H1 (cell line): Measurements from ENCODE around the gene TSPAN5. TPM values are rescaled to one million over a fixed set of nuclear protein-coding genes. Genes with fewer than 3 reads are reported as not detected.

Source experiments
- CTCF ChIA-PET: fragments of 300-600 bp; sonication (Branson Sonifier 250); formaldehyde crosslinking; loops from one replicate; lab custom pipeline; 2021; ENCODE audit not compliant: partially characterized antibody; lab: Charles Lee
- POLR2A ChIA-PET: fragments of 300-600 bp; sonication (Branson Sonifier 250); formaldehyde crosslinking; loops from one replicate; lab custom pipeline; 2021; ENCODE audit warnings: inconsistent platforms; ENCODE audit not compliant: partially characterized antibody; lab: Charles Lee
- DNase-seq, 2 experiments: peaks; one replicate each; pipeline versions ENCODE4 v3.0.0 to v3.0.0-alpha.2; 2010 to 2022; ENCODE audit warnings: low spot score in 2 of 2, low read depth in 1 of 2, mixed read lengths in 1 of 2
- FAIRE-seq: peaks from 2 replicates; lab custom pipeline; 2011; peaks lifted over from hg19 to GRCh38; lab: Jason Lieb, UNC
- H2AFZ ChIP-seq: 2 replicates; pipeline ENCODE4 v1.8.1; 2012; ENCODE audit warnings: low read length, inconsistent platforms
- H2AK5ac ChIP-seq: 2 replicates; pipeline ENCODE4 v1.6.1; 2013; ENCODE audit warnings: low read depth, low read length
- H2BK120ac ChIP-seq: replicated peaks from 2 replicates; pipeline ENCODE3; 2013; ENCODE audit warnings: low read depth, low read length, inconsistent platforms
- H2BK12ac ChIP-seq: 2 replicates; pipeline ENCODE4 v1.6.1; 2013; ENCODE audit warnings: low read depth, low read length
- H2BK15ac ChIP-seq: 2 replicates; pipeline ENCODE4 v1.6.1; 2013; ENCODE audit warnings: low read length
- H2BK20ac ChIP-seq: 2 replicates; pipeline ENCODE4 v1.6.1; 2013; ENCODE audit warnings: low read length
- H2BK5ac ChIP-seq: 2 replicates; pipeline ENCODE4 v1.6.1; 2013; ENCODE audit warnings: low read depth, low read length
- H3K14ac ChIP-seq: 2 replicates; pipeline ENCODE4 v1.6.1; 2013; ENCODE audit warnings: inconsistent platforms; ENCODE audit not compliant: insufficient read length
- H3K18ac ChIP-seq: 2 replicates; pipeline ENCODE4 v1.6.1; 2013; ENCODE audit warnings: low read length; ENCODE audit errors: extremely low read depth
- H3K23ac ChIP-seq: 2 replicates; pipeline ENCODE4 v1.6.1; 2013; ENCODE audit warnings: inconsistent platforms; ENCODE audit not compliant: insufficient read length
- H3K23me2 ChIP-seq: 2 replicates; pipeline ENCODE4 v1.6.1; 2013; ENCODE audit warnings: low read depth, low read length
- H3K27ac ChIP-seq: 2 replicates; pipeline ENCODE4 v1.6.1; 2011; ENCODE audit warnings: low read depth, low read length, inconsistent platforms
- H3K27me3 ChIP-seq, 4 experiments: replicated peaks in 1 of 4; 1 replicate in 1 of 4; 2 replicates in 3 of 4; pipeline versions ENCODE4 v1.6.1 to v1.8.1; 2011 to 2013; ENCODE audit warnings: low read length in 3 of 4, mild to moderate bottlenecking in 3 of 4, inconsistent platforms in 2 of 4, mixed read lengths in 2 of 4, moderate library complexity in 1 of 4; ENCODE audit not compliant: control insufficient read depth in 3 of 4, insufficient read depth in 3 of 4; ENCODE audit errors: extremely low read depth in 1 of 4
- H3K36me3 ChIP-seq, 4 experiments: 2 replicates each; pipeline versions ENCODE4 v1.6.1 to v1.8.1; 2011 to 2013; ENCODE audit warnings: mild to moderate bottlenecking in 4 of 4, low read length in 3 of 4, moderate library complexity in 2 of 4, control low read depth in 1 of 4, inconsistent platforms in 1 of 4; ENCODE audit not compliant: insufficient read depth in 4 of 4, control insufficient read depth in 2 of 4
- H3K4ac ChIP-seq: replicated peaks from 2 replicates; pipeline ENCODE3; 2013; ENCODE audit warnings: low read length, low read depth, mixed read lengths, inconsistent platforms; ENCODE audit not compliant: insufficient read length
- H3K4me1 ChIP-seq, 4 experiments: replicated peaks in 1 of 4; 1 replicate in 1 of 4; 2 replicates in 3 of 4; pipeline versions ENCODE4 v1.6.1 to v1.8.1; 2011 to 2013; ENCODE audit warnings: low read length in 3 of 4, inconsistent platforms in 2 of 4, mixed read lengths in 1 of 4; ENCODE audit not compliant: insufficient read depth in 4 of 4, control insufficient read depth in 3 of 4
- H3K4me2 ChIP-seq, 2 experiments: 2 replicates each; pipeline versions ENCODE4 v1.6.1 to v1.8.1; 2011 to 2013; ENCODE audit warnings: low read depth in 2 of 2, low read length in 2 of 2, control low read depth in 1 of 2, inconsistent platforms in 1 of 2, mild to moderate bottlenecking in 1 of 2; ENCODE audit not compliant: insufficient read depth in 1 of 2
- H3K4me3 ChIP-seq, 4 experiments: fragments of 200-600, 300-600 bp in 1 of 4; sonication (generic), shearing (Covaris generic), sonication (Bioruptor Twin) in 1 of 4; 2 replicates each; pipeline versions ENCODE4 v1.5.1 to v1.8.1; 2011 to 2016; ENCODE audit warnings: low read length in 4 of 4, low read depth in 3 of 4, control low read depth in 2 of 4, inconsistent platforms in 2 of 4, mild to moderate bottlenecking in 2 of 4, mixed read lengths in 1 of 4, moderate library complexity in 1 of 4; ENCODE audit not compliant: insufficient read depth in 2 of 4; ENCODE audit errors: extremely low read depth in 1 of 4
- H3K56ac ChIP-seq: replicated peaks from 2 replicates; pipeline ENCODE3; 2013; ENCODE audit warnings: low read depth, mild to moderate bottlenecking, mixed read lengths, low read length, inconsistent platforms; ENCODE audit not compliant: insufficient read length
- H3K79me1 ChIP-seq: 2 replicates; pipeline ENCODE4 v1.6.1; 2013; ENCODE audit warnings: low read depth, low read length, control low read depth
- H3K79me2 ChIP-seq, 2 experiments: 2 replicates each; pipeline versions ENCODE4 v1.6.1 to v1.8.1; 2012 to 2013; ENCODE audit warnings: low read length in 2 of 2, mild to moderate bottlenecking in 2 of 2, inconsistent platforms in 1 of 2; ENCODE audit not compliant: insufficient read depth in 2 of 2, control insufficient read depth in 1 of 2
- H3K9ac ChIP-seq, 4 experiments: replicated peaks in 1 of 4; 1 replicate in 1 of 4; 2 replicates in 3 of 4; pipeline versions ENCODE4 v1.6.1 to v1.8.1; 2011 to 2013; ENCODE audit warnings: low read depth in 3 of 4, low read length in 3 of 4, control low read depth in 2 of 4, mild to moderate bottlenecking in 2 of 4, moderate library complexity in 2 of 4, inconsistent platforms in 1 of 4; ENCODE audit errors: extremely low read depth in 1 of 4
- H3K9me3 ChIP-seq, 2 experiments: 2 replicates each; pipeline versions ENCODE4 v1.6.1 to v1.8.1; 2012 to 2013; ENCODE audit warnings: mild to moderate bottlenecking in 2 of 2, moderate library complexity in 2 of 2, control low read depth in 1 of 2, inconsistent platforms in 1 of 2, low read depth in 1 of 2, low read length in 1 of 2, mixed read lengths in 1 of 2; ENCODE audit not compliant: insufficient read depth in 2 of 2
- H4K20me1 ChIP-seq, 2 experiments: replicated peaks in 1 of 2; 2 replicates each; pipeline versions ENCODE3 to v1.8.1; 2011 to 2013; ENCODE audit warnings: inconsistent platforms in 2 of 2, low read length in 2 of 2, mild to moderate bottlenecking in 1 of 2; ENCODE audit not compliant: insufficient read depth in 2 of 2, control insufficient read depth in 1 of 2
- H4K5ac ChIP-seq: 2 replicates; pipeline ENCODE4 v1.6.1; 2013; ENCODE audit warnings: low read length, low read depth, mixed read lengths, inconsistent platforms; ENCODE audit not compliant: insufficient read length
- H4K8ac ChIP-seq: 2 replicates; pipeline ENCODE4 v1.8.0; 2013; ENCODE audit warnings: mild to moderate bottlenecking, moderate library complexity, low read length, inconsistent platforms; ENCODE audit not compliant: insufficient read depth; ENCODE audit errors: extremely low read depth
- H4K91ac ChIP-seq: replicated peaks from 2 replicates; pipeline ENCODE3; 2013; ENCODE audit warnings: low read length, mixed read lengths, inconsistent platforms; ENCODE audit not compliant: insufficient read length
- BACH1 ChIP-seq: IDR thresholded peaks from 2 replicates; pipeline ENCODE4 v1.6.1; 2012; ENCODE audit warnings: low read length, improper control_type of control experiment
- CEBPB ChIP-seq: IDR thresholded peaks from 2 replicates; pipeline ENCODE4 v1.6.1; 2012; ENCODE audit warnings: low read depth, low read length
- CTBP2 ChIP-seq: IDR thresholded peaks from 2 replicates; pipeline ENCODE4 v1.7.0; 2011; ENCODE audit warnings: borderline replicate concordance, mild to moderate bottlenecking, moderate library complexity, mixed read lengths, low read length; ENCODE audit not compliant: insufficient read depth, insufficient read length
- EP300 ChIP-seq, 2 experiments: IDR thresholded peaks; 1 replicate in 1 of 2; 2 replicates in 1 of 2; pipeline ENCODE4 v1.6.1; 2011 to 2012; ENCODE audit warnings: low read depth in 2 of 2, low read length in 2 of 2, mild to moderate bottlenecking in 2 of 2, borderline replicate concordance in 1 of 2, inconsistent platforms in 1 of 2, moderate library complexity in 1 of 2
- HDAC6 ChIP-seq: IDR thresholded peaks from one replicate; pipeline ENCODE4 v1.7.1; 2012; ENCODE audit warnings: low read depth, mild to moderate bottlenecking, inconsistent platforms, low read length, moderate library complexity
- JUN ChIP-seq: IDR thresholded peaks from 2 replicates; pipeline ENCODE4 v1.6.1; 2011; ENCODE audit warnings: low read depth, mild to moderate bottlenecking, improper control_type of control experiment, low read length
- JUND ChIP-seq: IDR thresholded peaks from 2 replicates; pipeline ENCODE4 v1.6.1; 2011; ENCODE audit warnings: mild to moderate bottlenecking, improper control_type of control experiment, low read length
- KDM4A ChIP-seq: IDR thresholded peaks from one replicate; pipeline ENCODE4 v1.7.1; 2012; ENCODE audit warnings: low read depth, mild to moderate bottlenecking, moderate library complexity, low read length, inconsistent platforms; ENCODE audit not compliant: severe bottlenecking
- PHF8 ChIP-seq: fragments of 200-600 bp; sonication (generic); conservative IDR thresholded peaks from 2 replicates; pipeline ENCODE4 v1.7.1; 2012; ENCODE audit warnings: low read depth, mild to moderate bottlenecking, inconsistent platforms, low read length, moderate library complexity
- POLR2A ChIP-seq, 2 experiments: IDR thresholded peaks; 1 replicate in 1 of 2; 2 replicates in 1 of 2; pipeline ENCODE4 v1.6.1; 2011; ENCODE audit warnings: low read depth in 2 of 2, low read length in 2 of 2, mild to moderate bottlenecking in 2 of 2; ENCODE audit errors: control extremely low read depth in 1 of 2
- POLR2AphosphoS5 ChIP-seq: IDR thresholded peaks from 2 replicates; pipeline ENCODE4 v1.6.1; 2011; ENCODE audit warnings: low read depth, low read length
- SUZ12 ChIP-seq: fragments of 200-600 bp; sonication (generic); IDR thresholded peaks from 2 replicates; pipeline ENCODE4 v1.6.1; 2012; ENCODE audit warnings: mild to moderate bottlenecking, inconsistent platforms, low read length, moderate library complexity, mixed read lengths
- YY1 ChIP-seq: IDR thresholded peaks from 2 replicates; pipeline ENCODE4 v1.6.1; 2011; ENCODE audit warnings: low read depth, mild to moderate bottlenecking, low read length
- WGBS, 2 experiments: shearing (Covaris generic) in 1 of 2; methylation state at CpG; one replicate each; pipeline versions ENCODE4 v1.1.6 to v1.1.7; 2013 to 2015; ENCODE audit warnings: low lambda C conversion rate in 2 of 2, mixed read lengths in 2 of 2, inconsistent platforms in 1 of 2, low coverage in 1 of 2, missing lambda C conversion rate in 1 of 2; ENCODE audit not compliant: insufficient replicate concordance in 2 of 2, insufficient coverage in 1 of 2, insufficient read length in 1 of 2; ENCODE audit errors: extremely low coverage in 1 of 2, missing lambda C conversion rate in 1 of 2; 5-methylcytosine and 5-hydroxymethylcytosine counted together
- polyA plus RNA-seq, 7 experiments: library from polyadenylated mRNA; depleted of rRNA in 3 of 7; stranded (reverse) in 5 of 7; unstranded in 2 of 7; fragments of >200 nt in 5 of 7; fragments of 200-250 nt in 2 of 7; gene quantifications; 1 replicate in 5 of 7; 2 replicates in 1 of 7; 4 replicates in 1 of 7; pipeline versions ENCODE4 v1.2.1 to v1.2.3, GENCODE V29; 2011 to 2013; ENCODE audit warnings: missing spikeins in 2 of 7, mixed read lengths in 2 of 7
- total RNA-seq: library from RNA; stranded (reverse); fragmentation: NEBNext Ultra II Directional; extraction: Animal tissue kit (Norgen Biotek cat#: 25700); gene quantifications from 2 replicates; pipeline ENCODE4 v1.2.1, GENCODE V29; 2021
- TF ChIP-seq, protein P1 (sequence below): IDR thresholded peaks from 2 replicates; pipeline ENCODE4 v1.6.1; 2011; ENCODE audit warnings: low read depth, mild to moderate bottlenecking, low read length; ENCODE audit not compliant: insufficient read depth

The TSPAN5 gene
- total and polyA plus RNA-seq, 2 of the 8 experiments (the other 6 are each of a cell fraction or from before 2014, with no cell fraction given) = 17.6 to 21.2 TPM

DNA sequence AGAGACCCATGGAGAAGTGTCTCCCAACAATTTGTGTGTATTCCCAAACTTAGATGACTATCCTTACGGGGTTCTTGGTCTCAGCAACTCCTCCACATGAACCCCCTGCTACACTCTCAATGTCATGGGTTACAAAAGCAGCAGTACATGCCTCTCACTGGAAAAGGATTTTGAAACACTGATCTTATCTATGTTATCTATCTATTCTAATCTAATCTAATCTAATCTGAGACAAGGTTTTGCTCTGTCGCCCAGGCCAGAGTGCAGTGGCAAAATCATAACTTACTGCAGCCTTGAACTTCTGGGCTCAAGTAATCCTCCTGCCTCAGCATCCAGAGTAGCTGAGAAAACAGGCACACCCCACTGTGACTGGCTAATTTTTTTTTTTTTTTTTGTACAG lies 19.3 kb downstream of the TSPAN5 start:
- no peak for FAIRE-seq
- TF ChIP-seq JUN (no peak), YY1 (no peak), POLR2A (IDR thresholded peaks at IDR 0.05; ENCODE audit: control extremely low read depth in 1 of 2, low read depth in 2 of 2, low read length in 2 of 2) (no peak), EP300 (IDR thresholded peaks at IDR 0.05; ENCODE audit: borderline replicate concordance in 1 of 2, low read depth in 2 of 2, low read length in 2 of 2) (no peak), JUND (no peak), HDAC6 (no peak), POLR2AphosphoS5 (no peak), PHF8 (no peak), BACH1 (no peak), CEBPB (no peak), SUZ12 (no peak), CTBP2 (no peak), KDM4A (no peak)
- TF ChIP-seq, protein P1, sequence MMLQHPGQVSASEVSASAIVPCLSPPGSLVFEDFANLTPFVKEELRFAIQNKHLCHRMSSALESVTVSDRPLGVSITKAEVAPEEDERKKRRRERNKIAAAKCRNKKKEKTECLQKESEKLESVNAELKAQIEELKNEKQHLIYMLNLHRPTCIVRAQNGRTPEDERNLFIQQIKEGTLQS = no peak

More for the DNA sequence above, 19.3 kb downstream of the TSPAN5 start:
- no peak overlapping the region for H3K56ac ChIP-seq
- no peak overlapping the region for H2BK120ac ChIP-seq
- no peak for DNase-seq
- no peak overlapping the region for H3K27ac ChIP-seq
- H2BK12ac ChIP-seq = no peak overlapping the region
- H2AFZ ChIP-seq = no peak overlapping the region
- H3K79me1 ChIP-seq = peaks cover 2% of the 10 kb centered on the region
- no peak overlapping the region for H2BK20ac ChIP-seq
- H3K4me1 ChIP-seq = no peaks in the 10 kb centered on the region
- H3K4me3 ChIP-seq = no peak overlapping the region
- H2BK5ac ChIP-seq = no peak overlapping the region
- H3K23ac ChIP-seq = no peak overlapping the region
- H2AK5ac ChIP-seq = no peak overlapping the region
- no peak overlapping the region for H4K5ac ChIP-seq
- WGBS, 2 experiments = 100% methylated on average over 2 of the region's 2 CpGs; no CpG with 5 or more reads in 1 of the 2 experiments
- H3K4ac ChIP-seq = no peak overlapping the region
- ChIA-PET POLR2A (interaction anchor here (1.1 to 1.2 kb wide), 2 partner anchors 19 to 30 kb away, joined by 3 read pairs; partner anchors contain the start of gene TSPAN5), CTCF (interaction anchor here (0.8 to 3.3 kb wide), 3 partner anchors 9 kb away, joined by 3 to 13 read pairs (median 3); no protein-coding TSS in a partner anchor)
- H3K27me3 ChIP-seq = no peaks in the 10 kb centered on the region
- no peak overlapping the region for H3K14ac ChIP-seq
- H3K18ac ChIP-seq = no peak overlapping the region
- H3K23me2 ChIP-seq = no peaks in the 10 kb centered on the region
- no peaks in the 10 kb centered on the region for H3K9me3 ChIP-seq
- no peaks in the 10 kb centered on the region for H3K36me3 ChIP-seq
- H3K9ac ChIP-seq = no peak overlapping the region
- H4K20me1 ChIP-seq = no peaks in the 10 kb centered on the region
- no peak overlapping the region for H2BK15ac ChIP-seq
- no peak overlapping the region for H4K91ac ChIP-seq
- peaks cover 0 to 42% of the 10 kb centered on the region in 2 experiments; a peak in 2 of 4 replicates for H3K79me2 ChIP-seq
- no peak overlapping the region for H3K4me2 ChIP-seq
- H4K8ac ChIP-seq = no peak overlapping the region
